ENCODE data around the gene LOXL3. TPM values are rescaled to one million over a fixed set of nuclear protein-coding genes. Genes with fewer than 3 reads are reported as not detected.

LOXL3 gene
- total RNA-seq, 2 experiments from 2014 or later: 0.21 to 0.98 TPM

DNA sequence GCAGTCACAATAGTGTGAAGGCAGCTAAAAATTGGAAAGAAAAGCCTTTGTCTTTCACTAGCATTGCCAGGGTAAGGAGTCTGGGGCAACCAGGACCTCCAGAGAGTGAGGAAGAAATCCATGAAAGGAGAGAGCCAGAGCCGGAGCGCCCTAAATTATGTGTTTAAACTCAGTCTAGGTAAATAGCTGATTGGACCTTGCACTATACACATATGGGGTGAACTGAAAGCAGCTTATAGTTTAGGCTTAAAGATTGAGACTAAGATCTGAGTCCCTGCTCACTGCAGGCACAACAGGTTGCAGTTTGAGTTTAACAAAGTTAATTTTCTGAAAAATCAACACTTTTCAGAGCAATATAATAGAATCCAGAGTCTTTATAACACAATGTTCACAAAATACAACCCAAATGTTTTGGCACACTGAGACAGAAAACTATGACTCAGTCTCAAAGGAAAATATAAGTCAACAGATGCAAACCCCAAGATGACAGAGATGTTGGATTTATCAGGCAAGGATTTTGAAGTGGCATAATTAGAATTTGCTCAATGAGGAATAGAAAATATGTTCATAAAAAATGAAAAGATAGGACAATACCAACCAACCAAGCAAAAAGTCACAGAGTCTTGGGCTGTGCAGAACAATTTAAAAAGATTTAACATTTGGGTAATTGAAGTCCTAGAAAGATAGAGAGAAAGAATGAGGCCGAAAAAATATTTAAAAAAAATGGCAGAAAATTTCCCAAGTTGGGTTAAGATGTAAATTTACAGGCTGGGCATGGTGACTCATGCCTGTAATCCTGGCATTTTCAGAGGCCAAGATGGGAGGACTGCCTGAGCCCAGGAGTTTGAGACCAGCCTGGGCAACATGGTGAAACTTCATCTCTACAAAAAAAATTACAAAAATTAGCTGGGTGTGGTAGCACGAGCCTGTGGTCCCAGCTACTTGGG, 40.4 kb upstream of the LOXL3 start:
- DNase-seq (ENCODE audit: low spot score): no peak
- Histone ChIP-seq H4K20me1 (ENCODE audit: insufficient read depth, low read length) (no peaks in the 10 kb centered on the region), H3K4me2 (ENCODE audit: low read length) (no peak overlapping the region), H3K9me2 (ENCODE audit: insufficient read depth, low read length) (no peaks in the 10 kb centered on the region), H3K27ac (ENCODE audit: low read depth, low read length, poor library complexity, severe bottlenecking) (no peak overlapping the region), H3K36me3 (ENCODE audit: insufficient read depth, low read length) (no peaks in the 10 kb centered on the region), H3K9me3 (ENCODE audit: low read length) (no peaks in the 10 kb centered on the region), H3K4me1 (ENCODE audit: insufficient read depth, low read length, poor library complexity, severe bottlenecking) (no peaks in the 10 kb centered on the region), H3K4me3 (ENCODE audit: low read depth, low read length, poor library complexity, severe bottlenecking) (no peak overlapping the region), H2AFZ (ENCODE audit: low read length) (no peak overlapping the region), H3K79me2 (ENCODE audit: insufficient read depth, low read depth, low read length) (no peaks in the 10 kb centered on the region)
- BruUV-seq (replicated peaks): no TSS peak
- intact Hi-C loops (cut with micrococcal nuclease; ENCODE audit: unreplicated experiment): no loop called here
- no peak for TF ChIP-seq EZH2phosphoT487 (IDR thresholded peaks at IDR 0.05; ENCODE audit: borderline replicate concordance, low read depth, low read length)
- TF ChIP-seq, protein P1, sequence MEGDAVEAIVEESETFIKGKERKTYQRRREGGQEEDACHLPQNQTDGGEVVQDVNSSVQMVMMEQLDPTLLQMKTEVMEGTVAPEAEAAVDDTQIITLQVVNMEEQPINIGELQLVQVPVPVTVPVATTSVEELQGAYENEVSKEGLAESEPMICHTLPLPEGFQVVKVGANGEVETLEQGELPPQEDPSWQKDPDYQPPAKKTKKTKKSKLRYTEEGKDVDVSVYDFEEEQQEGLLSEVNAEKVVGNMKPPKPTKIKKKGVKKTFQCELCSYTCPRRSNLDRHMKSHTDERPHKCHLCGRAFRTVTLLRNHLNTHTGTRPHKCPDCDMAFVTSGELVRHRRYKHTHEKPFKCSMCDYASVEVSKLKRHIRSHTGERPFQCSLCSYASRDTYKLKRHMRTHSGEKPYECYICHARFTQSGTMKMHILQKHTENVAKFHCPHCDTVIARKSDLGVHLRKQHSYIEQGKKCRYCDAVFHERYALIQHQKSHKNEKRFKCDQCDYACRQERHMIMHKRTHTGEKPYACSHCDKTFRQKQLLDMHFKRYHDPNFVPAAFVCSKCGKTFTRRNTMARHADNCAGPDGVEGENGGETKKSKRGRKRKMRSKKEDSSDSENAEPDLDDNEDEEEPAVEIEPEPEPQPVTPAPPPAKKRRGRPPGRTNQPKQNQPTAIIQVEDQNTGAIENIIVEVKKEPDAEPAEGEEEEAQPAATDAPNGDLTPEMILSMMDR (conservative IDR thresholded peaks at IDR 0.05; ENCODE audit: low read length): no peak
- POLR2A ChIA-PET: interaction anchor here (1.4 kb wide), 1 partner anchor 9 kb away, joined by 4 read pairs; no protein-coding TSS in a partner anchor
- CTCF ChIA-PET (ENCODE audit: unreplicated experiment): no interaction called here

DNA sequence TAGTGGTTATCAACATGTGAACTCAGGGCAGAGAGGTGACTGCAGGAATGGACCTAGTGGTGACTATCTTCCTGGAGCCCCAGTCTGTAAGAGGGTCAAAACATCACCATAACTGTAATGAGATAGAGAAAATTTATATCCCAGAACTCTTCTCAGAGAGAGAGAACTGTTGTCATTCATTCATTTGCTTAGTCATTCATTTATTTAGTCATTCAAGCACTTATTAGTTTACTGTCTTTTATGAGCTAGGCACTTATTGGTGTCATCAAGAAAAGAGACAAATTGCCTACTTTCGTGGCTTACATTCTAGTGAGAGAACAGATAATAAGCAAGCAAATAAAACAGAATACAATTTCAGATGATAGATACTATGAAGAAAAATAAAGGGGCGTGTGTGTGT, 34.9 kb upstream of the LOXL3 start:
- DNase-seq (ENCODE audit: low spot score): no peak
- H3K9me3 ChIP-seq (ENCODE audit: low read length): no peaks in the 10 kb centered on the region
- no peak overlapping the region for H3K4me2 ChIP-seq (ENCODE audit: low read length)
- BruUV-seq (replicated peaks): no TSS peak
- no peaks in the 10 kb centered on the region for H3K79me2 ChIP-seq (ENCODE audit: insufficient read depth, low read depth, low read length)
- no peak overlapping the region for H3K4me3 ChIP-seq (ENCODE audit: low read depth, low read length, poor library complexity, severe bottlenecking)
- intact Hi-C loops (cut with micrococcal nuclease; ENCODE audit: unreplicated experiment): loop anchor here (5.0 kb wide), 2 partner anchors 41 to 341 kb away; no protein-coding TSS in a partner anchor
- H3K36me3 ChIP-seq (ENCODE audit: insufficient read depth, low read length): no peaks in the 10 kb centered on the region
- ChIA-PET CTCF (ENCODE audit: unreplicated experiment) (interaction anchor here (0.5 to 1.5 kb wide), 4 partner anchors 11 to 1432 kb away, joined by 3 to 4 read pairs (median 4); no protein-coding TSS in a partner anchor), POLR2A (interaction anchor here (0.6 to 2.0 kb wide), 7 partner anchors 10 to 131 kb away, joined by 3 to 14 read pairs (median 3); partner anchors contain the start of gene WBP1)
- H3K9me2 ChIP-seq (ENCODE audit: insufficient read depth, low read length): no peaks in the 10 kb centered on the region
- H3K27ac ChIP-seq (ENCODE audit: low read depth, low read length, poor library complexity, severe bottlenecking): no peak overlapping the region
- no peaks in the 10 kb centered on the region for H4K20me1 ChIP-seq (ENCODE audit: insufficient read depth, low read length)
- TF ChIP-seq EZH2phosphoT487 (IDR thresholded peaks at IDR 0.05; ENCODE audit: borderline replicate concordance, low read depth, low read length): no peak
- TF ChIP-seq, protein P1 (conservative IDR thresholded peaks at IDR 0.05; ENCODE audit: low read length): no peak
- peaks cover 6% of the 10 kb centered on the region for H3K4me1 ChIP-seq (ENCODE audit: insufficient read depth, low read length, poor library complexity, severe bottlenecking)
- no peak overlapping the region for H2AFZ ChIP-seq (ENCODE audit: low read length)
